OCI-LY3 (cell line): ENCODE measurements around the gene LUC7L3.

Source experiments
- H2AFZ ChIP-seq: fragments of 200-600, 300-600 bp; shearing (Covaris generic); 2 replicates; pipeline ENCODE4 v1.6.0; 2014; ENCODE audit warnings: antibody characterized with exemption, low read depth, low read length
- H3K27ac ChIP-seq: fragments of 200-600, 300-600 bp; sonication (generic); 2 replicates; pipeline ENCODE4 v1.5.1; 2014; ENCODE audit warnings: mild to moderate bottlenecking, low read length, moderate library complexity, mixed read lengths
- H3K27me3 ChIP-seq: fragments of 200-600, 300-600 bp; sonication (generic); 2 replicates; pipeline ENCODE4 v1.6.1; 2014; ENCODE audit warnings: low read depth, low read length, mixed read lengths
- H3K36me3 ChIP-seq: fragments of 200-600, 300-600 bp; sonication (generic); replicated peaks from 2 replicates; pipeline ENCODE3; 2014; ENCODE audit warnings: low read depth, low read length, mixed read lengths
- H3K4me1 ChIP-seq: fragments of 300-600, 200-600 bp; sonication (generic); 2 replicates; pipeline ENCODE4 v1.6.1; 2014; ENCODE audit warnings: low read length, mixed read lengths
- H3K4me2 ChIP-seq: fragments of 200-600, 300-600 bp; sonication (generic); 2 replicates; pipeline ENCODE4 v1.6.1; 2014; ENCODE audit warnings: low read length, mixed read lengths
- H3K4me3 ChIP-seq: fragments of 300-600, 200-600 bp; sonication (generic); 2 replicates; pipeline ENCODE4 v1.5.1; 2014; ENCODE audit warnings: antibody characterized with exemption, mild to moderate bottlenecking, low read length, moderate library complexity
- H3K79me2 ChIP-seq: fragments of 300-600, 200-600 bp; shearing (Covaris generic); 2 replicates; pipeline ENCODE4 v1.6.1; 2014; ENCODE audit warnings: mild to moderate bottlenecking, low read length, mixed read lengths
- H3K9ac ChIP-seq: fragments of 300-600, 200-600 bp; shearing (Covaris generic); 2 replicates; pipeline ENCODE4 v1.6.0; 2014; ENCODE audit warnings: mild to moderate bottlenecking, low read length, moderate library complexity
- H3K9me3 ChIP-seq: fragments of 200-600, 300-600 bp; shearing (Covaris generic); 2 replicates; pipeline ENCODE4 v1.6.1; 2014; ENCODE audit warnings: low read length, mixed read lengths; ENCODE audit not compliant: insufficient read depth
- H4K20me1 ChIP-seq: fragments of 200-600, 300-600 bp; sonication (generic); 2 replicates; pipeline ENCODE4 v1.6.1; 2016; ENCODE audit warnings: low read length, mixed read lengths; ENCODE audit not compliant: insufficient read depth
- CTCF ChIP-seq: fragments of 200-600, 300-600 bp; sonication (generic); IDR thresholded peaks from 2 replicates; pipeline ENCODE4 v1.5.1; 2014; ENCODE audit warnings: antibody characterized with exemption, low read length, low read depth
- EZH2phosphoT487 ChIP-seq: fragments of 200-600 bp; shearing (Covaris generic); IDR thresholded peaks from 2 replicates; pipeline ENCODE4 v1.6.1; 2018; ENCODE audit warnings: antibody characterized with exemption, mixed run types, low read depth

The LUC7L3 gene

DNA sequence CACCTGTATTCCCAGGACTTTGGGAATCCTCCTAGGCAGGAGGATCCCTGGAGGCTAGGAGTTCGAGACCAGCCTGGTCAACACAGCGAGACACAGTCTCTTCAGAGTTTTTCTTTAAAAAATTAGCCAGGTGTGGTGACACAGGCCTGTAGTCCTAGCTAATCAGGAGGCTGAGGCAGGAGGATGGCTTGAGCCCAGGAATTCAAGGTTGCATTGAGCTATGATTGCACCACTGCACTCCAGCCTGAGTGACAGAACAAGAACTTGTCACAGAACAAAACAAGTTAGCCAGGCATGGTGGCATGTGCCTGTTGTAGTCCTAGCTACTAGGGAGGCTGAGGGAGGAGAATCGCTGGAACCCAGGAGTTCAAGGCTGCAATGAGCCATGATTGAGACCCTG is 36.5 kb upstream of the LUC7L3 start:
- Histone ChIP-seq H3K9ac (no peak overlapping the region), H3K4me2 (no peak overlapping the region), H3K4me3 (no peak overlapping the region), H3K4me1 (no peaks in the 10 kb centered on the region), H3K27me3 (peaks cover 11% of the 10 kb centered on the region), H4K20me1 (no peaks in the 10 kb centered on the region), H3K9me3 (no peaks in the 10 kb centered on the region), H3K79me2 (no peaks in the 10 kb centered on the region), H3K27ac (no peak overlapping the region), H3K36me3 (no peaks in the 10 kb centered on the region), H2AFZ (no peak overlapping the region)
- TF ChIP-seq CTCF (no peak), EZH2phosphoT487 (no peak)

GRCh38 chr17:50683434-50684287 is 35.7 kb upstream of the LUC7L3 start:
- H3K4me3 ChIP-seq: no peak overlapping the region
- H3K27me3 ChIP-seq: peaks cover 11% of the 10 kb centered on the region
- no peaks in the 10 kb centered on the region for H3K79me2 ChIP-seq
- no peak overlapping the region for H3K4me2 ChIP-seq
- TF ChIP-seq EZH2phosphoT487 (no peak), CTCF (no peak)
- H2AFZ ChIP-seq: no peak overlapping the region
- H3K9me3 ChIP-seq: no peaks in the 10 kb centered on the region
- no peaks in the 10 kb centered on the region for H3K4me1 ChIP-seq
- no peaks in the 10 kb centered on the region for H4K20me1 ChIP-seq
- H3K27ac ChIP-seq: no peak overlapping the region
- no peaks in the 10 kb centered on the region for H3K36me3 ChIP-seq
- no peak overlapping the region for H3K9ac ChIP-seq

GRCh38 chr17:50684288-50684611 is 35.2 kb upstream of the LUC7L3 start:
- no peak for TF ChIP-seq EZH2phosphoT487
- TF ChIP-seq CTCF: no peak
- Histone ChIP-seq H3K27ac (no peak overlapping the region), H3K4me1 (no peaks in the 10 kb centered on the region), H3K79me2 (no peaks in the 10 kb centered on the region), H3K27me3 (peaks cover 11% of the 10 kb centered on the region), H3K9me3 (no peaks in the 10 kb centered on the region), H3K9ac (no peak overlapping the region), H3K4me3 (no peak overlapping the region), H4K20me1 (no peaks in the 10 kb centered on the region), H3K36me3 (no peaks in the 10 kb centered on the region), H3K4me2 (no peak overlapping the region), H2AFZ (no peak overlapping the region)

- Histone ChIP-seq H2AFZ (no peak overlapping the region), H3K9ac (no peak overlapping the region), H3K79me2 (no peaks in the 10 kb centered on the region), H3K9me3 (no peaks in the 10 kb centered on the region), H3K4me2 (no peak overlapping the region), H3K27ac (no peak overlapping the region), H3K36me3 (no peaks in the 10 kb centered on the region), H3K27me3 (peaks cover 11% of the 10 kb centered on the region), H3K4me3 (no peak overlapping the region), H4K20me1 (no peaks in the 10 kb centered on the region), H3K4me1 (no peaks in the 10 kb centered on the region)
- TF ChIP-seq CTCF (no peak), EZH2phosphoT487 (no peak)
These were observed 34.6 kb upstream of the LUC7L3 start for GRCh38 chr17:50684612-50685333.
